Vagina (tissue), 2 donors: ENCODE measurements around the gene TUFM. TPM values are rescaled to one million over a fixed set of nuclear protein-coding genes. Genes with fewer than 3 reads are reported as not detected.

Experiments
- DNase-seq, 2 donors: peaks; one replicate each; pipeline ENCODE4 v3.0.0-alpha.2; 2017; ENCODE audit errors: extremely low spot score in 2 of 2
- H3K27ac ChIP-seq: fragments of 200-600 bp; sonication (generic); one replicate; pipeline ENCODE4 v1.5.1; 2019
- H3K27me3 ChIP-seq: fragments of 200-600 bp; sonication (generic); one replicate; pipeline ENCODE4 v1.5.1; 2019
- H3K36me3 ChIP-seq, 2 donors: fragments of 200-600 bp; sonication (generic); one replicate each; pipeline ENCODE4 v1.5.1; 2017 to 2019
- H3K4me1 ChIP-seq: fragments of 200-600 bp; sonication (generic); one replicate; pipeline ENCODE4 v1.5.1; 2019
- H3K4me3 ChIP-seq, 2 donors: fragments of 200-600 bp; sonication (generic); 1 replicate in 1 of 2; 2 replicates in 1 of 2; pipeline ENCODE4 v1.5.1; 2016 to 2019
- H3K9me3 ChIP-seq: fragments of 200-600 bp; sonication (generic); one replicate; pipeline ENCODE4 v1.5.1; 2019
- CTCF ChIP-seq, 3 experiments: fragments of 450-650 bp in 2 of 3; fragments of 200-600 bp in 1 of 3; sonication (generic) in 1 of 3; IDR thresholded peaks; one replicate each; pipeline ENCODE4 v1.5.1; 2017 to 2019; ENCODE audit warnings: antibody characterized with exemption in 3 of 3, mild to moderate bottlenecking in 2 of 3, moderate library complexity in 2 of 3
- POLR2A ChIP-seq, 2 donors: fragments of 450-650 bp; IDR thresholded peaks; one replicate each; pipeline ENCODE4 v1.6.1; 2017; ENCODE audit warnings: antibody characterized with exemption in 2 of 2, mild to moderate bottlenecking in 2 of 2, moderate library complexity in 2 of 2
- POLR2AphosphoS5 ChIP-seq, 2 donors: sonication (generic); formaldehyde crosslinking; IDR thresholded peaks; one replicate each; pipeline ENCODE4 v1.9.0; 2017; ENCODE audit warnings: antibody characterized with exemption in 2 of 2, mild to moderate bottlenecking in 2 of 2, low read depth in 1 of 2; ENCODE audit not compliant: insufficient read depth in 1 of 2
- intact Hi-C: fragments of 100-400 bp; cut with DNase I; formaldehyde crosslinking; loops from one replicate; pipeline ENCODE4 v1.15.1; 2023
- total RNA-seq: library from RNA; depleted of rRNA; stranded (reverse); fragments of >200 nt; gene quantifications from one replicate; pipeline ENCODE4 v1.2.3, GENCODE V29; 2016

TUFM gene
- total RNA-seq, 1 donor from 2014 or later, result 91.6 TPM

- peaks cover 17% of the 10 kb centered on the region for H3K4me1 ChIP-seq
- H3K27ac ChIP-seq, result no peak overlapping the region
- no peak overlapping the region for H3K4me3 ChIP-seq
- intact Hi-C loops, result no loop called here
- H3K9me3 ChIP-seq, result no peaks in the 10 kb centered on the region
- H3K36me3 ChIP-seq, result peaks cover 0 to 8% of the 10 kb centered on the region in 2 donors
- no peaks in the 10 kb centered on the region for H3K27me3 ChIP-seq
- TF ChIP-seq POLR2AphosphoS5 (IDR thresholded peaks at IDR 0.05; ENCODE audit: insufficient read depth in 1 of 2, low read depth in 1 of 2), result no peak
- TF ChIP-seq POLR2A (IDR thresholded peaks at IDR 0.05), result no peak
- no peak for TF ChIP-seq CTCF (IDR thresholded peaks at IDR 0.05)
- DNase-seq, result no peak
Measured at GRCh38 chr16:28877655-28878000, 31.5 kb upstream of the TUFM start.

- Histone ChIP-seq H3K4me1 (peaks cover 17% of the 10 kb centered on the region), H3K9me3 (no peaks in the 10 kb centered on the region), H3K36me3 (peaks cover 0 to 13% of the 10 kb centered on the region in 2 donors), H3K27ac (no peak overlapping the region), H3K27me3 (no peaks in the 10 kb centered on the region), H3K4me3 (no peak overlapping the region)
- DNase-seq, result no peak
- intact Hi-C loops, result no loop called here
- TF ChIP-seq CTCF (IDR thresholded peaks at IDR 0.05) (no peak), POLR2A (IDR thresholded peaks at IDR 0.05) (no peak), POLR2AphosphoS5 (IDR thresholded peaks at IDR 0.05; ENCODE audit: insufficient read depth in 1 of 2, low read depth in 1 of 2) (no peak)
Measured at GRCh38 chr16:28876973-28877654, 31.0 kb upstream of the TUFM start.

GRCh38 chr16:28876019-28876659 is 30.0 kb upstream of the TUFM start:
- no peak overlapping the region for H3K4me3 ChIP-seq
- TF ChIP-seq CTCF (IDR thresholded peaks at IDR 0.05) (no peak), POLR2A (IDR thresholded peaks at IDR 0.05) (no peak)
- H3K9me3 ChIP-seq, result no peaks in the 10 kb centered on the region
- peaks cover 0 to 23% of the 10 kb centered on the region in 2 donors for H3K36me3 ChIP-seq
- no peak for DNase-seq
- intact Hi-C loops, result no loop called here
- H3K4me1 ChIP-seq, result peaks cover 17% of the 10 kb centered on the region
- H3K27me3 ChIP-seq, result no peaks in the 10 kb centered on the region
- no peak overlapping the region for H3K27ac ChIP-seq

GRCh38 chr16:28875134-28876018 is 29.2 kb upstream of the TUFM start:
- Histone ChIP-seq H3K4me1 (peaks cover 14% of the 10 kb centered on the region), H3K27me3 (no peaks in the 10 kb centered on the region), H3K27ac (no peak overlapping the region), H3K9me3 (no peaks in the 10 kb centered on the region), H3K4me3 (no peak overlapping the region), H3K36me3 (peaks cover 0 to 30% of the 10 kb centered on the region in 2 donors)
- intact Hi-C loops, result no loop called here
- no peak for TF ChIP-seq POLR2AphosphoS5 (IDR thresholded peaks at IDR 0.05; ENCODE audit: insufficient read depth in 1 of 2, low read depth in 1 of 2)
- TF ChIP-seq POLR2A (IDR thresholded peaks at IDR 0.05), result no peak
- TF ChIP-seq CTCF (IDR thresholded peaks at IDR 0.05), result no peak
- DNase-seq, result no peak
